HFF-Myc (cell line): ENCODE measurements around the gene TMEM121B.

ENCODE experiments used
- DNase-seq: peaks from one replicate; pipeline ENCODE4 v3.0.0-alpha.2; 2011; ENCODE audit warnings: low read depth; ENCODE audit errors: extremely low read depth
- H3K4me3 ChIP-seq: replicated peaks from 2 replicates; pipeline ENCODE4 v1.5.1; 2011; ENCODE audit warnings: low read depth, mild to moderate bottlenecking, control low read depth, low read length
- TF ChIP-seq, protein P1 (sequence below): IDR thresholded peaks from 2 replicates; pipeline ENCODE4 v1.5.1; 2012; ENCODE audit warnings: mild to moderate bottlenecking, low read depth, low read length, control low read depth; ENCODE audit errors: missing control alignments

Gene TMEM121B

DNA sequence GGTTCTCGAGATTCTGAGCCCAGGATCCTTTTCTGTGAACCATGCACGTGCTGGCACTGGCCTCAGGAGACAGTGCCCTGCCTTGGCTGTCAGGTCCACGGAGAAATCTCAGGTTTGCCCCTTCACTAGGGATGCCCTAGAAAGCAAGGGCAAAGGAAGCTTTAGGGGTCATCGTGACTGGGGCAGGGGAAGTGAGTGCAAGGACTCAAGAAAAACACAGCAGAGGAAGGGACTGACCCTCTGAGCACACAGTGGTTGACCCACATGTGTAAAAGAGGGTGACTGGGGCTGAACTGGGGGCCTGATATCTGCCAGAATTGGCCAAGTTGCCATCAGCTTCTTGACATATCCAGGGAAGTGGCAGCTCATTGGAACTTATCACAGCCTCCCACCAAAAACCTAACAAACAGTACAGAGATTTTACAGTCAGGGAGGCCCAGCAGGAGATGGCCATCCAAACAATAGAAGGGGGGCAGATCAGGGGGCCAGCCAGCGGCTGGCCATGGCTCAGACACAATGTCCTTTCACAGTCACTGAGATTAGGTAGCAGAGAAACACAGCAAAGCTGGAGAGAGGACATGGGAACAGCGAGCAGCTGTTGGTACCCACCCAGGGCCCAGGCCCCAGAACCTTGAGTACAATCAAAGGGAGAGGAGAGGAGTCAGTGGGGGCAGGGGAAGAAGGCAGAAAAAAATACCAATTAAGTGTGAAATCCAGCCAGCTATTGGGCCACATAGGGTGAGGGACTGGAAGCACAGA is 4.4 kb downstream of the TMEM121B start:
- DNase-seq = no peak
- TF ChIP-seq, protein P1, sequence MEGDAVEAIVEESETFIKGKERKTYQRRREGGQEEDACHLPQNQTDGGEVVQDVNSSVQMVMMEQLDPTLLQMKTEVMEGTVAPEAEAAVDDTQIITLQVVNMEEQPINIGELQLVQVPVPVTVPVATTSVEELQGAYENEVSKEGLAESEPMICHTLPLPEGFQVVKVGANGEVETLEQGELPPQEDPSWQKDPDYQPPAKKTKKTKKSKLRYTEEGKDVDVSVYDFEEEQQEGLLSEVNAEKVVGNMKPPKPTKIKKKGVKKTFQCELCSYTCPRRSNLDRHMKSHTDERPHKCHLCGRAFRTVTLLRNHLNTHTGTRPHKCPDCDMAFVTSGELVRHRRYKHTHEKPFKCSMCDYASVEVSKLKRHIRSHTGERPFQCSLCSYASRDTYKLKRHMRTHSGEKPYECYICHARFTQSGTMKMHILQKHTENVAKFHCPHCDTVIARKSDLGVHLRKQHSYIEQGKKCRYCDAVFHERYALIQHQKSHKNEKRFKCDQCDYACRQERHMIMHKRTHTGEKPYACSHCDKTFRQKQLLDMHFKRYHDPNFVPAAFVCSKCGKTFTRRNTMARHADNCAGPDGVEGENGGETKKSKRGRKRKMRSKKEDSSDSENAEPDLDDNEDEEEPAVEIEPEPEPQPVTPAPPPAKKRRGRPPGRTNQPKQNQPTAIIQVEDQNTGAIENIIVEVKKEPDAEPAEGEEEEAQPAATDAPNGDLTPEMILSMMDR = no peak
- H3K4me3 ChIP-seq = no peak overlapping the region

DNA sequence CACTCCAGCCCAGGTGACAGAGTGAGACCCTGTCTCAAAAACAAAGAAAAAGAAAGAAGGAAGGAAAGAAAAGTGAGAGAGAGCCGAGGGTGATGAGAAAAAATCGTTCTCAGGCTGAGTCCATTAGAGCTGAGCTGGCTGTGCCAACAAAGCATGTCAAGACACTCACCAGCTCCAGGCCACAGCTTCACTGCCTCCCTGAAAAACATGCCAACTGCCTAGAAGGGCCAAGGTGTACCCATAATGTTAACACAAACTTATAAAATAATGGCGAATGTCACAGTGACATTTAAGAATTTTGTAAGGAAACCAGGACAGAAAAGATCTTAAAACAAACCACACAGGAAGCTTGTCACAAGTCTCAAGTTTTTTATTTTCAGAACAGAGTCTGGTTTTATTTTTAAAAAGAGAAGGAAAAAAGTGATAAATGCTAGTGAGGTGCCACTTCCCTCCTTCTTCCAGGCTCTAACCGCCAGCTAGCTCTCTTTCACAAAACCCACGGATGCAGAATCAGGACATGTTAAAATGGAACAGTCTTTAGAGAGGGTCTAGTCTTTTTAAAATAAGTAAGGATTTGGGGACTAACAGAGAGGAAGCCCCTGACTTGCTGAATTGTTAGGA is 5.1 kb downstream of the TMEM121B start:
- H3K4me3 ChIP-seq = no peak overlapping the region
- TF ChIP-seq, protein P1 = no peak
- no peak for DNase-seq

DNA sequence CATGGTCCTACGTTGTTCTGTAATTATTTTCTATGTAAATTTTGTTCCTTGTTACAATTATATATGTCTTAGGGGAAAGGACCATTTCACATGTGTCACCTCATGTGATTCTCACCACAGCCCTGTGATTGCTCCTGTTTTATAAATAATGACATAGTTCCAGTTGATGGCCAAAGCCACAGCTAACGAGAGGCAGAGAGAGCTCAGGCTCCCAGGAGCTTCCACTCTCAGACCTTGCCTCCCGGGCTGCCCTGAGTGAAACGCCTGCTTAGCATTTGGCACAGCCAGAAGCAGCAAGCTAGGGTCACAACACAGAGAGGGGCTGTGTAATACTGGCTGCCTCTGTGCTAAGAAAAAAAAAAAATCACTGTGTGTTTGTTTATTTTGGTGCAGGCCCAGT is 5.9 kb downstream of the TMEM121B start:
- no peak overlapping the region for H3K4me3 ChIP-seq
- TF ChIP-seq, protein P1 = no peak
- no peak for DNase-seq

DNA sequence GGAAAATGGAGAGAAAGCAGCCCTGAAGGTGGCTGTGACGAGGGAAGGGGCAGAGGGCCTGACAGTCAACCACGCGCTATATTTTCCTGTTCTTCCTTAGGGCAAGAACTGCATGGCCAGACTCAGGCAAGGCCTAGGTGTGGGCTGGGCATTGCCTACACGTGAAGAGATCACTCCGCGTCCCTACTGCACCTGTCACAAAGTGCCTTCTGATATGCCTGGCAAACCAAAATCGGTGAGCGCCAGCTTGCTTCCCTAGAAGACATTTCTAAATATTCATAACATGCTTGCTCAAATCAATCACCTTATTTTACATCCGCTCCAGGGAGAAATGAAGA is 6.3 kb downstream of the TMEM121B start:
- DNase-seq = no peak
- TF ChIP-seq, protein P1 = no peak
- H3K4me3 ChIP-seq = no peak overlapping the region

DNA sequence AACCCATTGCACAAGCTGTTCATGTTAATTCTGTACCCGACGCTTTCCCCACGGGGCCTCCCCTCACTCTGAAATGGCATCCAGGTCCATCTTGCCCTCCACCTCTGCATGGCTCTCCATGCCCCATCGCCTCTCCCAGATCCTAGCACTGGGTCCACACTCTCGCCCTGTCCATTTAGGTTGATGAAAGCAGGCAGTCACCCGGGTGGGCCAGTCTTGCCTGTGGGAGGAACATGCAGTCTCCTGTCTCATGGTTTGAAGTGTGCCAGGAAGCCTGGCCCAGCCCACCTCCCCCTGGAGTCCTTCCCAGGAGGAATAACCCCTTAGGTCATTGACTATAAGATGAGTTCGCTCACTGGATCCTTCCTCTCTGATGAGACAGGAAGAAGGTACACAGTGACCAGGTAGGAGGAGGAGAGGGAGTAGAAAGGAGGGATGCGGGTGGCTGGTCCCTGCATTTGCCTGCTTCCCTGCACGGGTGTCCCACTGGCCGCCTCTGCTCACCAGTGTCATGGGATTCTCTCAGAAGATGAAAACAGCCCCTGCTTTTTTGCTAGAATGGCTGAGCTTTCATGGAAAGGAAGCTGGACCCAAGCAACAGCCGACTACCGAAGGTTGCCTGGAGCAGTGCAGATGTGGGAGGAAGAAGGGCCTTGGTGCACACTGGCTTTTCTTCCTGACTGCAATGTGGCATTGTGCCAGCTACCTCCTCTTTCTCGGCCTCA is 6.8 kb downstream of the TMEM121B start:
- DNase-seq = no peak
- TF ChIP-seq, protein P1 = no peak
- no peak overlapping the region for H3K4me3 ChIP-seq

DNA sequence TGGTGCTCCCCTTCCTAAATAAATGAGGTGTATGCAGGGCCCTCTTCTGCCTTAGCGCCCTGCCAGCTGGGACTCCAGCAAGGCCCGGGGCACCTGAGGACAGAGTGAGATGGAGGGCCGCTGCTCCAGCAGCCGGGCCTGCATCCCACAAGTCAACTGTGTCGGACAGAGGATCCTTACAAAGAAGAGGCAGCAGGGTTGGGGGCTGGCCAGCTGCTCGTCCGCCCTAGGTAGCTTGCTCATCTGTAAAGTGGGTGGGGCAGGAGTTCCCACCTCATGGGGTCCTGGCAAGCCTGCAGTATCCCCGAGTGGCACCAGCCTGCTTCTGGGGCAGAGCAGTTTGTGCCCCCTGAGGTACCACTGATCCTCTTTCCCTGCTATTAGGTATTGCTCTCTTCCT is 7.6 kb downstream of the TMEM121B start:
- DNase-seq = no peak
- no peak overlapping the region for H3K4me3 ChIP-seq
- TF ChIP-seq, protein P1 = no peak
